ENCODE results near the gene NPEPL1.
"Not testable (repeated sequence)": the region's sequence is repeated elsewhere in the genome, so short reads cannot be mapped to it uniquely, and the experiment has no call there.

NPEPL1 gene

GRCh38 chr20:58757647-58758046, 65.0 kb downstream of the NPEPL1 start:
- not testable (repeated sequence) for H3K4me3 ChIP-seq (ENCODE audit: low read length); H3K9ac ChIP-seq (ENCODE audit: low read length); H3K4me1 ChIP-seq (ENCODE audit: control insufficient read depth, insufficient read depth, low read length); H3K9me3 ChIP-seq (ENCODE audit: control insufficient read depth, low read length); H3K36me3 ChIP-seq (ENCODE audit: control insufficient read depth, insufficient read depth, low read length, severe bottlenecking); DNase-seq (ENCODE audit: low read depth)
- H3K27me3 ChIP-seq (replicated peaks; ENCODE audit: control insufficient read depth, insufficient read depth, low read length) = peaks cover 41% of the 10 kb centered on the region

- Histone ChIP-seq H3K9ac (ENCODE audit: low read length) (no peak overlapping the region), H3K27me3 (replicated peaks; ENCODE audit: control insufficient read depth, insufficient read depth, low read length) (peaks cover 39% of the 10 kb centered on the region), H3K36me3 (ENCODE audit: control insufficient read depth, insufficient read depth, low read length, severe bottlenecking) (no peaks in the 10 kb centered on the region), H3K4me3 (ENCODE audit: low read length) (no peak overlapping the region), H3K4me1 (ENCODE audit: control insufficient read depth, insufficient read depth, low read length) (no peaks in the 10 kb centered on the region), H3K9me3 (ENCODE audit: control insufficient read depth, low read length) (peaks cover 9% of the 10 kb centered on the region)
- DNase-seq (ENCODE audit: low read depth) = no peak
These were observed 67.3 kb downstream of the NPEPL1 start for GRCh38 chr20:58759947-58760346.

GRCh38 chr20:58760856-58761255, 68.3 kb downstream of the NPEPL1 start:
- Histone ChIP-seq H3K4me3 (ENCODE audit: low read length) (no peak overlapping the region), H3K4me1 (ENCODE audit: control insufficient read depth, insufficient read depth, low read length) (no peaks in the 10 kb centered on the region), H3K9me3 (ENCODE audit: control insufficient read depth, low read length) (peaks cover 9% of the 10 kb centered on the region), H3K27me3 (replicated peaks; ENCODE audit: control insufficient read depth, insufficient read depth, low read length) (peaks cover 33% of the 10 kb centered on the region), H3K9ac (ENCODE audit: low read length) (no peak overlapping the region), H3K36me3 (ENCODE audit: control insufficient read depth, insufficient read depth, low read length, severe bottlenecking) (no peaks in the 10 kb centered on the region)
- no peak for DNase-seq (ENCODE audit: low read depth)

- H3K36me3 ChIP-seq (ENCODE audit: control insufficient read depth, insufficient read depth, low read length, severe bottlenecking) = no peaks in the 10 kb centered on the region
- no peak overlapping the region for H3K9ac ChIP-seq (ENCODE audit: low read length)
- H3K27me3 ChIP-seq (replicated peaks; ENCODE audit: control insufficient read depth, insufficient read depth, low read length) = peaks cover 31% of the 10 kb centered on the region
- no peak for DNase-seq (ENCODE audit: low read depth)
- no peaks in the 10 kb centered on the region for H3K4me1 ChIP-seq (ENCODE audit: control insufficient read depth, insufficient read depth, low read length)
- no peak overlapping the region for H3K4me3 ChIP-seq (ENCODE audit: low read length)
- H3K9me3 ChIP-seq (ENCODE audit: control insufficient read depth, low read length) = peaks cover 9% of the 10 kb centered on the region
These were observed 69.5 kb downstream of the NPEPL1 start for GRCh38 chr20:58762120-58762519.

GRCh38 chr20:58763076-58763475, 70.5 kb downstream of the NPEPL1 start:
- H3K9ac ChIP-seq (ENCODE audit: low read length) = no peak overlapping the region
- no peaks in the 10 kb centered on the region for H3K4me1 ChIP-seq (ENCODE audit: control insufficient read depth, insufficient read depth, low read length)
- peaks cover 31% of the 10 kb centered on the region for H3K27me3 ChIP-seq (replicated peaks; ENCODE audit: control insufficient read depth, insufficient read depth, low read length)
- H3K9me3 ChIP-seq (ENCODE audit: control insufficient read depth, low read length) = peaks cover 9% of the 10 kb centered on the region
- H3K4me3 ChIP-seq (ENCODE audit: low read length) = no peak overlapping the region
- no peak for DNase-seq (ENCODE audit: low read depth)
- H3K36me3 ChIP-seq (ENCODE audit: control insufficient read depth, insufficient read depth, low read length, severe bottlenecking) = no peaks in the 10 kb centered on the region

Measured in adipocyte (in vitro differentiated cells).